Measurements from ENCODE around the gene FBP2.

- TF ChIP-seq CREB1 (IDR thresholded peaks at IDR 0.05), result peak; percentile 68
- TF ChIP-seq SIN3A (conservative IDR thresholded peaks at IDR 0.05 in 1 of 2, IDR thresholded peaks at IDR 0.05 in 1 of 2; ENCODE audit: low read depth in 1 of 2, low read length in 2 of 2), result 0 out of 4 replicates have a peak, but pooled peaks of 1 of the 2 experiments have one; percentile 21
- TF ChIP-seq, protein P1, sequence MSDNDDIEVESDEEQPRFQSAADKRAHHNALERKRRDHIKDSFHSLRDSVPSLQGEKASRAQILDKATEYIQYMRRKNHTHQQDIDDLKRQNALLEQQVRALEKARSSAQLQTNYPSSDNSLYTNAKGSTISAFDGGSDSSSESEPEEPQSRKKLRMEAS (IDR thresholded peaks at IDR 0.05), result peak; percentile 80
- no peak for TF ChIP-seq CEBPB (IDR thresholded peaks at IDR 0.05; ENCODE audit: low read depth, low read length)
- TF ChIP-seq RAD21 (IDR thresholded peaks at IDR 0.05 in 1 of 2, conservative IDR thresholded peaks at IDR 0.05 in 1 of 2; ENCODE audit: low read depth in 2 of 2, low read length in 2 of 2), result peak; percentile 84 to 85
- no peak for TF ChIP-seq CHD7 (IDR thresholded peaks at IDR 0.05; ENCODE audit: insufficient replicate concordance, low read length)
These were observed 38.9 kb downstream of the FBP2 start, which contains the start of gene PCAT7 for GRCh38 chr9:94554439-94555331.

All from H1 (cell line).